Measurements from ENCODE around the gene RAB38.

Gene RAB38

DNA sequence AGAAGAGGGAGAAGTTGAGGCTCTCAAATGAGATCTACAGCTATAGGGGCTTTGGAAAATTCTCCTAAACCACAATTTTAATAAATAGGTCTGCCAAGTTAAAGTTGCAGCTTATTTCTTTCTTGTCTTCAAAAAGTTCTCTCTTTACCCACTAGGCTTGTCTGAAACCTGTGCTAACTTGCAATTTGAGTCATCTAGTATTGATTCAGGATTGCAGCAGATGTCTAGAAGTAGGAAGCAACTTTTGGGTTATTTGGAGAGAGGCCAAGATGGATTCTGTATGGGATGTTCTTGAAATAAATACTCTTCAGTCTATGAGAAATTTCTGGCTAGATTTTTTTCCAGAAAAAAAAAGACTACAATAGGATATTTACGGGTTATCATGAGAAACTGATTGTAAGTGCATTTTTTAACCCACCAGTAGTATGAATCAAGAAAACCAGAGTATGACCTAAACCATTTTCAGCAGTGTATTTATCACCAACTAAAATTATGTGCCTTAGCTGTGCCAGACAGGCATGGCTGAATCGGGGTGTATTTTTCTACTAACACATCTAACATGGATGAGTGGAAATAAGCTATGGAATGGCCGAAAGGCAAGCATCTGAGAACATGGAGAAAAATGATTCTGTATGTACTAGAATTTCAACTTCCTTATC is 4.9 kb upstream of the RAB38 start:
- H2BK12ac ChIP-seq (ENCODE audit: low read length), result no peak overlapping the region
- H3K27me3 ChIP-seq (ENCODE audit: control insufficient read depth in 3 of 3, insufficient read depth in 3 of 3, low read depth in 1 of 3, low read length in 3 of 3), result peaks cover 0 to 10% (median 0%) of the 10 kb centered on the region in 3 experiments
- no peak overlapping the region for H3K4me2 ChIP-seq (ENCODE audit: insufficient read depth, low read length, poor library complexity, severe bottlenecking)
- no peak overlapping the region for H3K14ac ChIP-seq (ENCODE audit: low read length)
- no CpG with 5 or more reads among the region's 3 CpGs for WGBS, 2 donors (ENCODE audit: extremely low coverage in 2 of 2, insufficient read length in 2 of 2, insufficient replicate concordance in 1 of 2)
- no peaks in the 10 kb centered on the region for H3K79me1 ChIP-seq (ENCODE audit: low read depth, low read length)
- H3K27ac ChIP-seq (replicated peaks; ENCODE audit: low read length), result no peak overlapping the region
- H2AFZ ChIP-seq (ENCODE audit: low read length), result no peak overlapping the region
- H2AK5ac ChIP-seq (ENCODE audit: low read depth, low read length), result no peak overlapping the region
- no peak overlapping the region for H2BK120ac ChIP-seq (ENCODE audit: low read depth, low read length)
- no peak overlapping the region for H3K4ac ChIP-seq (ENCODE audit: low read length)
- no peak overlapping the region for H3K23ac ChIP-seq (ENCODE audit: low read depth, low read length, poor library complexity)
- no peak overlapping the region for H3K4me3 ChIP-seq (ENCODE audit: low read length in 2 of 2)
- no peak overlapping the region for H2BK5ac ChIP-seq (ENCODE audit: low read length)
- H3K4me1 ChIP-seq (ENCODE audit: control insufficient read depth in 2 of 2, insufficient read depth in 1 of 2, low read depth in 1 of 2, low read length in 2 of 2), result peaks cover 1 to 5% of the 10 kb centered on the region in 2 donors
- H4K91ac ChIP-seq (ENCODE audit: low read depth, low read length, poor library complexity), result no peak overlapping the region
- H3K9me3 ChIP-seq (replicated peaks in 1 of 2; ENCODE audit: control insufficient read depth in 2 of 2, insufficient read depth in 1 of 2, low read depth in 1 of 2, low read length in 2 of 2), result no peaks in the 10 kb centered on the region
- no peak overlapping the region for H3K18ac ChIP-seq (ENCODE audit: low read length)
- no peak overlapping the region for H4K8ac ChIP-seq (ENCODE audit: low read depth, low read length)
- H3K36me3 ChIP-seq (replicated peaks in 1 of 2; ENCODE audit: control insufficient read depth in 2 of 2, insufficient read depth in 2 of 2, low read length in 2 of 2), result no peaks in the 10 kb centered on the region
- H2BK15ac ChIP-seq (ENCODE audit: low read length), result no peak overlapping the region
- no peak for DNase-seq (ENCODE audit: low spot score)
- no peak overlapping the region for H3K9ac ChIP-seq (ENCODE audit: low read depth, low read length, poor library complexity)

DNA sequence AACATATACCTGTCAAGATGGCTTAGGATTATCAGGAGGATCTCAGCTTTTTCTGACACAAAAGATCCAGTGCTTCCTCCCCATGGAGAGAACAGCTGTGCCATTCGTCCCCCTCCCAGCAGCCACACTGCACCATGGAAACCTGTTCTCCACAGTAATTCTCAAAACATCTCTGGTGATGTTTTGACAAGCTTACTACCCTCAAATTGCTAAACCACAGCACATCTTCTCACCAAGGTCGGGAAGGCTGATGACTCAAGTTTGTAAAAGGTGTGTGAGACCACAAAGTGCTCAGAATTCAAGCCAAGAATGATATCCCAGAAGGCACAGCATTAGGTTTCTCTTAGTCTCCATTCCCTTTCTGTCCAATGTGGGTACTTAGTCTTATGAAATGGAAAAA is 3.9 kb upstream of the RAB38 start:
- no peak for DNase-seq (ENCODE audit: low spot score)
- Histone ChIP-seq H3K14ac (ENCODE audit: low read length) (no peak overlapping the region), H3K18ac (ENCODE audit: low read length) (no peak overlapping the region), H2BK5ac (ENCODE audit: low read length) (no peak overlapping the region), H3K4me3 (ENCODE audit: low read length in 2 of 2) (no peak overlapping the region), H4K8ac (ENCODE audit: low read depth, low read length) (no peak overlapping the region), H3K9me3 (replicated peaks in 1 of 2; ENCODE audit: control insufficient read depth in 2 of 2, insufficient read depth in 1 of 2, low read depth in 1 of 2, low read length in 2 of 2) (no peaks in the 10 kb centered on the region), H2BK15ac (ENCODE audit: low read length) (no peak overlapping the region), H3K27me3 (ENCODE audit: control insufficient read depth in 3 of 3, insufficient read depth in 3 of 3, low read depth in 1 of 3, low read length in 3 of 3) (peaks cover 0 to 20% (median 1%) of the 10 kb centered on the region in 3 experiments), H3K23ac (ENCODE audit: low read depth, low read length, poor library complexity) (no peak overlapping the region), H2BK12ac (ENCODE audit: low read length) (no peak overlapping the region), H3K36me3 (replicated peaks in 1 of 2; ENCODE audit: control insufficient read depth in 2 of 2, insufficient read depth in 2 of 2, low read length in 2 of 2) (no peaks in the 10 kb centered on the region), H2AFZ (ENCODE audit: low read length) (no peak overlapping the region), H3K4me1 (ENCODE audit: control insufficient read depth in 2 of 2, insufficient read depth in 1 of 2, low read depth in 1 of 2, low read length in 2 of 2) (peaks cover 3 to 9% of the 10 kb centered on the region in 2 donors), H3K9ac (ENCODE audit: low read depth, low read length, poor library complexity) (no peak overlapping the region), H3K4me2 (ENCODE audit: insufficient read depth, low read length, poor library complexity, severe bottlenecking) (no peak overlapping the region), H2BK120ac (ENCODE audit: low read depth, low read length) (no peak overlapping the region), H4K91ac (ENCODE audit: low read depth, low read length, poor library complexity) (no peak overlapping the region), H3K27ac (replicated peaks; ENCODE audit: low read length) (no peak overlapping the region), H2AK5ac (ENCODE audit: low read depth, low read length) (no peak overlapping the region), H3K4ac (ENCODE audit: low read length) (no peak overlapping the region), H3K79me1 (ENCODE audit: low read depth, low read length) (no peaks in the 10 kb centered on the region)
- no CpG with 5 or more reads among the region's 2 CpGs for whole genome bisulfite sequencing, 2 donors (ENCODE audit: extremely low coverage in 2 of 2, insufficient read length in 2 of 2, insufficient replicate concordance in 1 of 2)

DNA sequence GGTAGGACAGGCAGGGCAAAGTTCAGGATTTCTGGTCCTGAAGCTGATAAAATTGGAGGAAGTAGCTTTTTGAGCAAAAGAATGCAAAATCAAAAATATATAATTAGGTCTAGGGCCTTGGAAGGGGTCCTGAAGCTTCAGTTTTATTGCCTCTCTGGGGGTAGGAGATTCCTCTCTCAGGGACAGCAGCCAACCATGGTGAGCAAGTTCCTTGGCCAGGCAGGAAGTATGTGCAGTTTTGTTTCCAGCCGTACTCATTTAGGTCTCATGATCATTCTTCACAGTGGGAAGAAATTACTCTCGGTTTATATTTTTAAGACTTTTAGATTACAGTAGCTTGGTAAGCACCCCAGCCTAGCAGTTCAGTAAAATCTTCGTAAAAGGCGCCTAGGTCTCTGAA is 2.9 kb upstream of the RAB38 start:
- H3K9me3 ChIP-seq (replicated peaks in 1 of 2; ENCODE audit: control insufficient read depth in 2 of 2, insufficient read depth in 1 of 2, low read depth in 1 of 2, low read length in 2 of 2), result no peaks in the 10 kb centered on the region
- no peak overlapping the region for H3K18ac ChIP-seq (ENCODE audit: low read length)
- no peak overlapping the region for H3K4me2 ChIP-seq (ENCODE audit: insufficient read depth, low read length, poor library complexity, severe bottlenecking)
- H2AFZ ChIP-seq (ENCODE audit: low read length), result no peak overlapping the region
- H3K4ac ChIP-seq (ENCODE audit: low read length), result no peak overlapping the region
- no CpG with 5 or more reads among the region's 4 CpGs for WGBS, 2 donors (ENCODE audit: extremely low coverage in 2 of 2, insufficient read length in 2 of 2, insufficient replicate concordance in 1 of 2)
- no peak overlapping the region for H3K9ac ChIP-seq (ENCODE audit: low read depth, low read length, poor library complexity)
- no peak overlapping the region for H2BK120ac ChIP-seq (ENCODE audit: low read depth, low read length)
- H3K79me1 ChIP-seq (ENCODE audit: low read depth, low read length), result no peaks in the 10 kb centered on the region
- H3K23ac ChIP-seq (ENCODE audit: low read depth, low read length, poor library complexity), result no peak overlapping the region
- no peak overlapping the region for H2BK15ac ChIP-seq (ENCODE audit: low read length)
- no peak overlapping the region for H4K8ac ChIP-seq (ENCODE audit: low read depth, low read length)
- H2BK12ac ChIP-seq (ENCODE audit: low read length), result no peak overlapping the region
- H3K4me1 ChIP-seq (ENCODE audit: control insufficient read depth in 2 of 2, insufficient read depth in 1 of 2, low read depth in 1 of 2, low read length in 2 of 2), result peaks cover 3 to 9% of the 10 kb centered on the region in 2 donors
- H3K27me3 ChIP-seq (ENCODE audit: control insufficient read depth in 3 of 3, insufficient read depth in 3 of 3, low read depth in 1 of 3, low read length in 3 of 3), result peaks cover 0 to 29% (median 1%) of the 10 kb centered on the region in 3 experiments
- H3K36me3 ChIP-seq (replicated peaks in 1 of 2; ENCODE audit: control insufficient read depth in 2 of 2, insufficient read depth in 2 of 2, low read length in 2 of 2), result no peaks in the 10 kb centered on the region
- H3K27ac ChIP-seq (replicated peaks; ENCODE audit: low read length), result no peak overlapping the region
- H2BK5ac ChIP-seq (ENCODE audit: low read length), result no peak overlapping the region
- no peak overlapping the region for H3K4me3 ChIP-seq (ENCODE audit: low read length in 2 of 2)
- DNase-seq (ENCODE audit: low spot score), result no peak
- no peak overlapping the region for H4K91ac ChIP-seq (ENCODE audit: low read depth, low read length, poor library complexity)
- no peak overlapping the region for H2AK5ac ChIP-seq (ENCODE audit: low read depth, low read length)
- no peak overlapping the region for H3K14ac ChIP-seq (ENCODE audit: low read length)

DNA sequence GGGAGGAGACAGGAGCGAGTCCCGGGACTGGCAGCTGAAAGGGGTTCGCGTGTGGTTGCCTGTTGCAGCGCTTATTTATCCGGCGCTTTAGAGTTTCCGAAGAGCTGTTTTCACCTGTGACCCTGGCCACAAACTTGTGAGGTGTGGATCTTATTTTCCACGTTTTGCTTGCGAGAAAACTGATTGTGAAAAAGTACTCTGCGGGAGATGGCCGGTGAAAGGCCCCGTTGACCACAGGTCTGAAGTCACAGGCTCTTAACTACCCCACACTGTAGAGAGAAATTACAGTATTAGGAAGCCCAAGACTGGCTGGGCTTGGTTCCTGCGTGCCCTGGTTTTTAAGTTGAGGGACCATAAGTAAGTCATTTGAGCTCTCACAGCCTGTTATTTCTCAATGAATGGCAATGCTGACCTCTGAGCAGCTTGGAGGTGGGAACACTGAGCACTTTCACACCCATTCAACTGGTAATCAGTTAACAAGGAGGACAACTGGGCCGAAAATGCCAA is 379 bp upstream of the RAB38 start:
- no CpG with 5 or more reads among the region's 15 CpGs for WGBS, 2 donors (ENCODE audit: extremely low coverage in 2 of 2, insufficient read length in 2 of 2, insufficient replicate concordance in 1 of 2)
- Histone ChIP-seq H3K18ac (ENCODE audit: low read length) (no peak overlapping the region), H3K23ac (ENCODE audit: low read depth, low read length, poor library complexity) (no peak overlapping the region), H3K9ac (ENCODE audit: low read depth, low read length, poor library complexity) (no peak overlapping the region), H3K14ac (ENCODE audit: low read length) (no peak overlapping the region), H4K8ac (ENCODE audit: low read depth, low read length) (no peak overlapping the region), H3K9me3 (replicated peaks in 1 of 2; ENCODE audit: control insufficient read depth in 2 of 2, insufficient read depth in 1 of 2, low read depth in 1 of 2, low read length in 2 of 2) (no peaks in the 10 kb centered on the region), H2BK120ac (ENCODE audit: low read depth, low read length) (no peak overlapping the region), H3K27ac (replicated peaks; ENCODE audit: low read length) (no peak overlapping the region), H3K79me1 (ENCODE audit: low read depth, low read length) (no peaks in the 10 kb centered on the region), H3K4ac (ENCODE audit: low read length) (no peak overlapping the region), H2BK15ac (ENCODE audit: low read length) (no peak overlapping the region), H3K4me3 (ENCODE audit: low read length in 2 of 2) (peak overlapping the region in 1 of 2 donors; percentile 61), H2AK5ac (ENCODE audit: low read depth, low read length) (no peak overlapping the region), H4K91ac (ENCODE audit: low read depth, low read length, poor library complexity) (no peak overlapping the region), H2BK5ac (ENCODE audit: low read length) (no peak overlapping the region), H2BK12ac (ENCODE audit: low read length) (no peak overlapping the region), H3K27me3 (ENCODE audit: control insufficient read depth in 3 of 3, insufficient read depth in 3 of 3, low read depth in 1 of 3, low read length in 3 of 3) (peaks cover 0 to 38% (median 1%) of the 10 kb centered on the region in 3 experiments), H3K4me1 (ENCODE audit: control insufficient read depth in 2 of 2, insufficient read depth in 1 of 2, low read depth in 1 of 2, low read length in 2 of 2) (peaks cover 3 to 9% of the 10 kb centered on the region in 2 donors), H2AFZ (ENCODE audit: low read length) (peak overlapping the region; percentile 74), H3K4me2 (ENCODE audit: insufficient read depth, low read length, poor library complexity, severe bottlenecking) (peak overlapping the region; percentile 90), H3K36me3 (replicated peaks in 1 of 2; ENCODE audit: control insufficient read depth in 2 of 2, insufficient read depth in 2 of 2, low read length in 2 of 2) (no peaks in the 10 kb centered on the region)
- DNase-seq (ENCODE audit: low spot score), result no peak

All from neuronal stem cell (in vitro differentiated cells).